Measurements from ENCODE around the gene STPG3.

Gene STPG3

DNA sequence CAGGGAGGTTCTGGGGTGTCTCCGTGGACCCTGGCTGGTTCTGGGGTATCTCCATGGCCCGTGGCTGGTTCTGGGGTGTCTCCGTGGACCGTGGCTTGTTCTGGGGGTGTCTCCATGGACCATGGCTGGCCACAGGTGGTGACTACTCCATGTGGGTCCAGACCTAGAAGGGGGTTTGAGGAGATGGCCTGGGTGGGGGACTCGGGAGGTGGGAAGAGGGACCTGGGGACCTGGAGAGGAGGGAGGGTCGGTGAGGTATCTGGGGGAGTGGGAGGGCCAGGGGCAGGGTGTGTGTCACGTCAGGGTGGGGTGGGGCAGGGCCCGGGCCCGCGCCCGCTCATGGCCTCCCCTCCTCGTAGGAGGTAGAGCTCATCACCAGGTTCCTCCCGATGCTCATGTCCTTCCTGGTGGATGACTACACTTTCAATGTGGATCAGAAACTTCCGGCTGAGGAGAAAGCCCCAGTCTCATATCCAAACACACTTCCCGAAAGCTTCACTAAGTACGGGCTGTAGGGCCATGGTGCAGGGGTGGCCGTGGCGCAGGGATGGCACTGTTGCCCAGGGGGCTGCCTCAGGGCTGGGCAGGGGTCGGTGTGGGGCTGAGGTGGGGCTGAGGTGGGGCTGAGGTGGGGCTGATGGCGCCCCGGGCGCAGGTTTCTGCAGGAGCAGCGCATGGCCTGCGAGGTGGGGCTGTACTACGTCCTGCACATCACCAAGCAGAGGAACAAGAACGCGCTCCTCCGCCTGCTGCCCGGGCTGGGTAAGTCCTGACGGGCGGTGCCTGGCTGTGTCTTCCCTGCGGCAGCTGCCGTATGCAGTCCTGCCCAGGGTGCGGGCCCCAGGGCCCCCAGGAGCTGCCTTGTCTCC, 15.7 kb downstream of the STPG3 start:
- no peak for DNase-seq (ENCODE audit: low read depth)

DNA sequence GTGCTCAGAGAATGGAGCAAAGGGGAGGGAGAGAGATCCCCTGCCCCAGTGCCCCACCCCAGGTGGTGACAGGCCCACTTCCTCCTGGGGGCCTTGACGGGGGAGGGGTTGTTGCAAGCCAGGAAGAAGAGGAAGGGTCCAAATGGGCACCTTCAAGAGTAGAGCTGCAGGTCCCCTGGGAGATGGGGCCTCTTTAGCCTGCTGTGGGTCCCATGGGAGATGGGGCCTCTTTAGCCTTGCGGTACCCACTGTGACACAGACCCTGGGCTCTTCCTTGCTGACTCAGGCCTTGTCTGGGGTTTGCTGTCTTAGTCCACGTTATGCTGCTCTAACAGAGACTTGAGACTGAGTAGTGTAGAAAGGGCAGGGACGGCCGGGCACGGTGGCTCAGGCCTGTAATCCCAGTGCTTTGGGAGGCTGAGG, 16.9 kb downstream of the STPG3 start:
- DNase-seq (ENCODE audit: low read depth): no peak

DNA sequence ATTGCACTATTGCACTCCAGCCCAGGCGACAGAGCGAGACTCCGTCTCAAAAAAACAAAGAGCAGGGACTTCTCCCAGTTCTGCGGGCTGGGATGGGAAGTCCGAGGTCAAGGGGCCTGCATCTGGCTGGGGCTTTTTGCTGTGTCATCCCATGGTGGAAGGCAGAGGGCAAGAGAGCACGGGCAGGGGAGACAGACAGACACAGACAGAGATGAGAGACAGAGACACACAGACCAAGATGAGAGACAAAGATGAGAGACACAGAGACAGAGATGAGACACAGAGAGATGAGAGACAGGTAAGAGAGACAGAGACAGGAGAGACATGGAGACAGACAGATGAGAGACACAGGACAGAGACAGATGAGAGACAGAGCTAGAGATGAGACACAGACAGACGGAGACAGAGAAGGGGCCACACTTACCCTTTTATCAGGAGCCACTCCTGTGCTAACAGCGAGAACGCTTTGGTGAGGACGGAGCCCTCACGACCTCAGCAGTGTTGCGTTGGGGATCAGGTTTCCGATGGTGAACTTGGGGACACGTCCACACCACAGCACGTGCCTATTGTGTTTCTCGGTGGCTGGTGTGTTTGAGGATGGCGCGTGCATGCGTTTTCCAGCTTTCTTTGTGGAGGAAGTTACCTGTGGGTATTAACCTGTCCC, 17.6 kb downstream of the STPG3 start:
- no peak for DNase-seq (ENCODE audit: low read depth)

DNA sequence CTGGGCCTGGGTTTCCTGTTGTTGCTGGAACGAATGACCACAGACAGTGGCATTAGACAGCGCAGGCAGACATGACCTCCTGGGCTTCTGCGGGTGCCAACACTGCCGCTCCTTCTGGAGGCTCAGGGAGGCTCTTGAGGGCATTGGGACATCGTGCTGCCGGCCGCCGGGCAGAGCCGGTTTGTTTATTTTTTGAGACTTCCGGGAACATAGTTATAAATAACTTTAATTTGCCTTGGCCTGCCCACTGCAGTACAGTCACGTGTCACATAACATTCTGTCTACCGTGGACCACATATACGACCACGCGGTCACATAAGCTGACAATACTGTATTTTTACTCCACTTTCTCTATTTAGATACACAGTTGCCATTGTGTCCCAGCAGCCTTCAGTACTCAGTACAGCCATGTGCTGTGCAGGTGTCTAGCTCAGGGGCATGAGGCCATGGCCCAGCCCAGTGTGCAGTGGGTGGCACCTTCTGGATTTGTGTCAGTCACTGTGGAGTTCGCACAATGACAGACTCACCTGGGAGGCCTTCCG, 18.2 kb downstream of the STPG3 start:
- no peak for DNase-seq (ENCODE audit: low read depth)

DNA sequence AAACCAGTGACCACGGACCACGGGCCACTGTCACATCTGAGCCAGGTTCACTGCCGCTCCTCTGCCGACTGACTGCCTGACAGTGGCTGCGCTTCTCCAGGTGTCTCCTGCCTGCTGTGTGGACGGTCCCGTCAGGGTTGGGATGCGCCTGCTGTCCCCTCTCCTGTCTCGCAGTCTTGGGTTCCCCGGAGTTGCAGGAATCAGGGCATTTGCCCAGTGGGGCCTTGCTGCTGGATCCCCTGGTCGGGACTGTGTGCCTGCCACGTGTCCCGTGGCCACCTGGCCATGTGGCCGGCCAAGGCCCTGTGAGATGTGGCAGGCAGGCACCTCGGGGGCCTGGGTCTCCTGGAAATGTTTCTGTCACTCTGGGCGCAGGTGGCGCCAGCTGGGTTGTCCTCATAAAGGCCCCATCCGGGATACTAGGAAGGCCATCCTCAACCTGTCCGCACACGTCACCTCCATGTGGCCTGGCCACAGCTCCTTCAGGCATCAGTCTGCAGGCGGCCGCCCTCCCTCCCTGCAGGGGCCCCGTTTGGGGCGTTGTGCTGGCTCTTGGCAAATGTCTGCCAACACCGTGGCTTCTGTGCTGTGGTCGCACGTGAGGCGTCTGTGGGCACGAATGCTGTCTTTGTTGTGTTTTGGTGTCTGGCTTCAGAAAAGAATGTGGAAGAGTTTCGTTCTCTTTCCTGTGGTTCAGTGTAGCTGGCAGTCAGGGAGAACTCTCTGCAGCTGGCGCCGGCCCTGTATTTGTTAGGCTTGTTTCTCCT, 20.0 kb downstream of the STPG3 start:
- no peak for DNase-seq (ENCODE audit: low read depth)

DNA sequence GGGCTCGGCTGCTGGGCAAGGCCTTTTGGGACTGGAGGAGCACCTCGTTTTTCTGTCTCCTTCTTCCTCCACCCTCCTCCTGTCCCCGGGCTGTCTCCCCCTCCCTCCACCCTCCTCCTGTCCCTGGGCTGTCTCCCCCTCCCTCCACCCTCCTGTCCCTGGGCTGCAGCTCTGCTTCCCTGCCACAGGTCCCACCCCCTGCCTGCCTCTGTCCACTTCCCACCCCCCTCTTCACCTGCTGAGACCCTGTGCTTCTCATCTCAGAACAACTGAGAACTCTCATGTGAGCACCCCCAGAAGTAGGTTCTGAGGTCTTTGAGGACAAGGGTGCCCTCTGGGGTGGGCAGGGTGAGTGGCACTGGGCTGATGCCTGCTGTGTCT, 20.6 kb downstream of the STPG3 start:
- no peak for DNase-seq (ENCODE audit: low read depth)

DNA sequence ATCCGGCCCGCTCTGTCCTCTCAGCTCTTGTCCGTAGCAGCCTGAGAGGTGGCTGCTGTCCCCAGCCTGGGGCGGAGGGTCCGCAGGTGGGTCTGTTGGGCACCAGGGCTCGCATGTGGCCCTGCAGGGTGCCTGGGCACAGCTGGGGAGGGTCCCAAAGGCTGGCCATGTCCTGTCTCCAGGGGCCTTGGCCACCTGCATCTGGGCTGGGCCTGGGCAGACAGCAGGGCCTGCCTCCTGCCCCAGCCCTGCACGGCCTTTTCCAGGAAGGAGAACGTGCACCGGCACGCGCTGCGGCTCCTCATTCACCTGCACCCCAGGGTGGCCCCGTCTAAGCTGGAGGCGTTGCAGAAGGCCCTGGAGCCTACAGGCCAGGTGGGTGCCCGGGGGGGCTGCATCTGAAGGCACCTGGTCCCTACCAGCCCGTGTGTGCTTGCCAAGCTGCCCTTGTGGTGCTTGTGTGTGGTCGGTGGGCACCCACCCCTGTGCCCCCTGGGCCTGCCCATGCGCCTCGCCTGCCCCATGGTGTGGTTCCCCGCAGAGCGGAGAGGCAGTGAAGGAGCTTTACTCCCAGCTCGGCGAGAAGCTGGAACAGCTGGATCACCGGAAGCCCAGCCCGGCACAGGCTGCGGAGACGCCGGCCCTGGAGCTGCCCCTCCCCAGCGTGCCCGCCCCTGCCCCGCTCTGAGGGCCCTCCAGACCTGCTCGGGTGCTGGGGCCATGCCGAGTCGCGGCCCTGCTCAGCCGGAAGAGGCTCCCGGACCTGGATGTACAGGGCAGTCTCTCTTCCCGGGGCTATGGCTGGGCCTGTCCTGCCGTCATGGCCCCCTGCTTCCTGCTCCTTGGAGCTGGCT, 21.4 kb downstream of the STPG3 start:
- DNase-seq (ENCODE audit: low read depth): no peak

DNA sequence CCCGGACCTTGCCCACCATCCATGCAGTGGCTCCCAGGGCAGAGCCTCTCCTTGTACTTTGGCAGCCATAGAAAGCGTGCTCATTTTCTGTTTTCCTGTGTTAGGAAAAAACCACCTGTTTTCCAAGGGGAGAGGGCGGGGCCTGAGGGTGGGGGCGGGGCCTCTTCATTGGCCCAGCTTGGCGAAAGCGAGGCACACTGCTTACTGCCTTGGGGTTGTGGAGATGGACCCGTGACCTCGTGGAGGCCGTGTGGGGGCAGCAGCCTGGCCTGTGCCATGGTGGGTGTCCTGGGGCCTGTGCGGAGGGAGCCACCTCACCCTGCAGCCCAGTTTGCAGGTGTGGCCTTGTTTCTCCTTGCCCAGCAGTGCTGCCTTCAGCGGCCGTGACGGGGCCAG, 22.0 kb downstream of the STPG3 start:
- no peak for DNase-seq (ENCODE audit: low read depth)

DNA sequence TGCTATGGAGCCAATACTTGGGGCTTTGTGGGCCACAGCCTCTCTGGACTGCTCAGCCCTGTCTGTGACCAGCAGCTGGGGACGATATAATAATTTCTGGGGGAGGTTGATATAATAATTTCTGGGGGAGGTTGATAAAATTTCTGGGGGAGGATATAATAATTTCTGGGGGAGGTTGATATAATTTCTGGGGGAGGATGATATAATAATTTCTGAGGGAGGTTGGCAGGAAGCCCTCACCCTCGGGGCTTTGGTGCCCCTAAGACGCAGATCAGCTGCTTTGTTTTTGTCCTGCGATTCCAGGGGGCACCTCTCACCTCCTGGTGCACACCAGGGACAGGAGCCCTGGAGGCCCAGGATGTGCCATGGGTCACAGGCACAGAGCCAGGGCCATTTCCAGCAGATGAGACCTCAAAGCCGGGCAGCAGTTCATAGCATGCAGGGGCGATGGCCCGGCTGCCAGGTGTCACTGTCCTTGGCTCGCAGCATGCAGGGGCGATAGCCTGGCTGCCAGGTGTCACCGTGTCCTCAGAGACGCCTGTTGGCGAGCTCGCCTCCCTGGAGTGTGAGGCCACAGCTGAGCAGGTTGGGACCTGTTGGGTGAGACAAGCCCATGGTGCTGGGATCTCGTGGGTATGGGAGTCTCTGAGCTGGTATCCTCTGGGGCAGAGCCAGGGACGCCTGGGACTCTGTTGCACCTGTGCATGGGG, 22.7 kb downstream of the STPG3 start:
- no peak for DNase-seq (ENCODE audit: low read depth)

DNA sequence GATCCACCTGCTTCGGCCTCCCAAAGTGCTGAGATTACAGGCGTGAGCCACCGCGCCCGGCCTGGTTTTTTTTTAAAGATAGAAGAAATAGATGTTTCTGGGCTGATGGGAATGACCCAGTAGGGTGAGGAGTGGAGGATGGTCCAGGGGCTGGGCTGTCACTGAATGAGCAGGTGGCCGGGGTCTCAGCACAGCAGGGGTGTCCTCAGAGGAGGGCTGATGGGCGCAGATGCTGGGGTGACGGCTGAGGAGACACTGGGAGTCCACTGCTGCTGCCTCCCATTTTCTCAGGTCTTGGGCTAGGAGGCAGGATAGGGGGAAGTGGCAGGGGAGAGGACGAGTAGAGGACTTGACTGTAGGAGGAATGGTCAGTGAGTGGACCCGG, 24.1 kb downstream of the STPG3 start:
- DNase-seq (ENCODE audit: low read depth): no peak

DNA sequence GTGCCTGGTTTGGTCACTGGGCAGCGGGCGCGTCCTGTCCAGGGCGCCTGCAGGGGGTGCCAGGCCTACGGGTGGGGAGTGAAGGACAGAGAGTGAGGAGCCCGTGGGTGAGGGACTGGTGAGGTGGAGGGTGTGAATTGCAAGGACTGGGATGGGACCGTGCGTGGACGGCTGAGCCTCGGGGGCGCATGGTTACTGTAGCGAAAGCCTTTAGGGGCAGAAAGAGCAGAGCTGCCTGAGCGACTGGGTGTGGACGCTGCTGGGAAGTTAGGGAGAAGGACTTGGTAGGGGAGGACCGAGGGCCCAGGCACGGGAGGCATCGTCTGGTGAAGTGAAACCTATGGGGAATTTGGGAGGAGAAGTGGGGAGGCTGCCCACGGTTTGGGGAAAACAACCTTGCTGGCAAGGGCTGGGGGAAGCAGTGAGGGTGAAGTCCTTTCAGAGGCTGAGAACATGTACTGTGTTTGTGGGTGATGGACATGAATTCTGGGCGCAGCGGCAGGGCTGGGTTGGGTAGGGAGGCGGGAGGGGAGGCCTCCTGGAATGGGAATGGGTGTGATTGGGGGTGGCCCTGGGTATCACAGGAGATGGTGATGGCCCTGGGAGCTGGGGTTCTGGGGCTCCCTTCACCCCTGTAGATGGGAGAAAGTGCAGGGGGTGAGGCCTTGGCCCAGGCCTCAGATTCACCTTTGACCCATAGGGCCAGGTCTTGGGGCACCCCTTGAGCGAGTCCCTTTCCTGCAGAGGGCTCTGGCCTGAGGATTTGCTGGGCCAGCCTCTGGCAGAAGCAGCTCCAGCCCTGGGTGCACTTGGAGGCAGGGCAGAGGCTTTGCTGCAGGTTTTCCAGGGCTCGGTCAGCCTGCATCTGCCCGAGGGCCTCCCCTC, 24.7 kb downstream of the STPG3 start:
- no peak for DNase-seq (ENCODE audit: low read depth)

DNA sequence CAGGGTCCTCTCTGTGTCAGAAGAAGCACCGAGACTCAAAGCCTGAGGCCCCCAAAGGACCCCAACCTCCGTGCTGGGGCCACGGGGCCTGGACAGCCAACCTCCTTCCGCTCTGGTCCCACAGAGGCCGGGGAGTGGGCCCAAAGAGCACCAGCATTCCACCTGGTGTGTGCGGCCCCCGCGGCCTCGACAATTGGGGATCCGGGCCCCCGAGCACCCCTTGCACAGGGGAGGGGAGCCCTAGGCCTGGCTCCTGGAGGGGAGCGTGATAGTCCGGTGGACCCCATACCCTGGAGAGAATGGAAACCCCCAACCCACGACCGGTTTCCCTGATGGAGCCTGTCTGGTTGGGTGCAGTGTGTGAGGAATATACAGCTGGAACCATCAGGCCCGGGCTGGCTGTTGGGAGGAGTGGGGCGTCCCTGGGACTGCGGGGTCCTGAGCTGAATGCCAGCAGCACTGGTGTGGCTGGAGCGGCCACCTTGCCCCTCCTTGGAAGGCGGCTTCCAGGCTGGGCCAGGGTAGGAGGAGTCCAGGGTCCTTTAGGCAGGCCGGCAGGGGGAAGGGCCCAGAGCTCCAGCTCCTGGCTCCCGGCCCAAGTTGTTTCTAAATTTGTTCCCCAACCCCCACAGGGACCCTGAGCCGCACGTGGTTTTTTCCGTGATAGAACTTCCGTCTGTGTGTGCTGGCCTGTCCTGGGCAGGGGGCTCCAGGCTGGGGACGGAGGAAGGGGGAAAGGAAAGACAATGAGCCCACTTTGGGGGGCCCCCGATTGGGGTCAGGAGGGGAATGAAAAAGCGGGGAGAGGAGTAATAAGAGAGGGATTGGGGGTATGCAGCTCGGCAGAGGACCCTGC, 25.6 kb downstream of the STPG3 start:
- no peak for DNase-seq (ENCODE audit: low read depth)

DNA sequence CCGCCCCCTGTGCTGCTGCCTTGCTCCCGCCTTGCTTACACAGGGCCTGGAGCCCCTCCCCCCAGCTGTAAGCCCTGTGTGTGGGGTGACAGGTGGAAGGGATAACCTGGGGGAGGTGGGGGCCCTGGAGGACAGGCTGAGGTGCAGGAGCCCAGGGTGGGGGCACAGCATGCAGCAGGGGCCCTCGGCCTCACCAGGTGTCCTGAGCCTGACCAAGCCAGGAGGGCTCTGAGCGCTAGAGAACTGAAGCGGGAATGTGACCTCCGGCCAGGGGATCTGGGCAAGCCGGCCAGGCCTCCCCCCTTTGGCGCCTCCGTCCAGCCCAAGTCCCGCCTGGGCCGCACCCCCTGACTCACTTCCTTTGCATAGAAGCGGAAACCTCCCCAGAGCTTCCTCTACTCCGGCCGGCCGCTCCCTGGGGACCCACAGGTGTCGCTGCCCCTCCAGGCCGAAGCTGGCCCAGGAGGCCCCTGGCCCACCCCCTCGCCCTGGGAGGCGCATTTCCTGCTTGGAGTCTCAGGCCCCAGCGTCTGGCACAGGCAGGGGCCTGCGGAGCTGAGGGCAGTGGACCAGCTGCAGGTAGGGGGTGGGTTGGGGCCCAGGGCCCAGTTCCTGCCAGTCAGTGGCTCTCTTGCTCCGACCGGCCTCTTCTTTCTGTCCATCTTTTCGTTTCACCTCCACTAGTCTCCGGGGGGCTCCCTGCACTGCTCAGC, 26.4 kb downstream of the STPG3 start, which contains the start of gene TOR4A:
TSS of gene TOR4A (plus strand) at position 398 of the 713 bp plus-strand sequence. CDS start 964 bp downstream, outside the sequence.
- no peak for DNase-seq (ENCODE audit: low read depth)

DNA sequence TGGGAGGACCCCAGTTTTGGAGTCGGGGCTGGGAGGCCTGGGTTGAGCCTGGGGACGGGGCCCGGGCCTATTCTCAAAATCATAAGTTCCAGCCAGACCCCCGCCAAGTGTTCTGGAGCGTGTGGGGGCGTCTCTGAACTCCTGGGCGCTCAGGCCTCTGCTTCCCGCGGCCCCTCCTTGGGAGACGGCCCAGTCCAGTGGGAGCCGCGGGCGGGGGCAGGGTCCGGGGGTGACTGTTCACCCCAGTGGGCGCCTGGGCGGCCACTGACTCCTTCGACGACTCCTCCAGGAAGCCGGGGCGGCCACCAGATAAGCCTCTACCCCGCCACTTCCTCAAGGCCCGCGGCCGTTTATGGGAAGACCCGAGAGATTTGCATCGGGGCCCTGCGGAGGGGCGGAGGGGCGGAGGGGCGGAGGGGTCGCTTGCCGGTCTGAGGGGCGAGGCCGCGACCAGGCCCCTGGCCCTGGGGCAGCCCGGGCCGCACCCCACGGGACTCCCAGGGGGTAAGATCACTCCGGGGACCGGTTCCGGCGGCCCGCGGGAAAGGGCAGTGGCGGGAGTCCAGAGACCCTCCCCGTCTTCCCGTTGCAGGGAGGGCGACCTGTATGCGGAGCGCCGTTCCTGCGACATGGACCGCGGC, 27.1 kb downstream of the STPG3 start:
- no peak for DNase-seq (ENCODE audit: low read depth)

DNA sequence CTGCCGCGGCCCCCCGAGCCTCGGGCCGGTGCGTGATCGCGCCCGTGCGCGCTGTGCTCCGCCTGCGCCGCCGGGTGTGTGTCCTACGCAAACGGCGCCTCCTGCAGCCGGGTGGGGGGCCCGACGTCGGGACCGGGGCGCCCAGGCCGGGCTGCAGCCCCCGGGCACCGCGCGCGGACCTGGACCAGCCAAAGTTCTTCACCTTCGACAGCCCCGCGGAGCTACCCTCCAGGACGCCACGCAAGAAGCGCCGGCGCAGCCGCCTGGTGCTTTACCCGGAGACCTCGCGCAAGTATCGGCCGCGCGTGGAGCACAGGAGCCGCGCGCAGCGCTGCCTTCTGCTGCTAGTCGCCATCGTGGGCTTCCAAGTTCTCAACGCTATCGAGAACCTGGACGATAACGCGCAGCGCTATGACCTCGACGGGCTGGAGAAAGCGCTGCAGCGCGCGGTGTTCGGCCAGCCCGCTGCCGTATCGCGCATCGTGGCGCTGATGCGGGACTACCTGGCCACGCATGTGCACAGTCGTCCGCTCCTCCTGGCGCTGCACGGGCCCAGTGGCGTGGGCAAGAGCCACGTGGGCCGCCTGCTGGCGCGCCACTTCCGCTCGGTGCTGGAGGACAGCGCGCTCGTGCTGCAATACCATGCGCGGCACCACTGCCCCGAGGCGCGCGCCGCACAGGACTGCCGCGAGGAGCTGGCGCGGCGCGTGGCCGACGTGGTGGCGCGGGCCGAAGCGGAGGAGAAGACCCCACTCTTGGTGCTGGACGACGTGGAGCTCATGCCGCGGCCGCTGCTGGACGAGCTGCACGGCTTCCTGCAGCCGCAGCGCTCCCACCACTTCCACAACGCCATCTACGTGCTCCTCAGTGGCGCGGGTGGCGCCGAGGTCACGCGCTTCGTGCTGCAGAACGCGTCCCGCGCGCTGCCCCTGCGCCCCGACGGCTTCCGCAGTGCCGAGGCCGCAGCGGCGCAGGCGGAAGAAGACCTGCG, 27.9 kb downstream of the STPG3 start:
- DNase-seq (ENCODE audit: low read depth): no peak

DNA sequence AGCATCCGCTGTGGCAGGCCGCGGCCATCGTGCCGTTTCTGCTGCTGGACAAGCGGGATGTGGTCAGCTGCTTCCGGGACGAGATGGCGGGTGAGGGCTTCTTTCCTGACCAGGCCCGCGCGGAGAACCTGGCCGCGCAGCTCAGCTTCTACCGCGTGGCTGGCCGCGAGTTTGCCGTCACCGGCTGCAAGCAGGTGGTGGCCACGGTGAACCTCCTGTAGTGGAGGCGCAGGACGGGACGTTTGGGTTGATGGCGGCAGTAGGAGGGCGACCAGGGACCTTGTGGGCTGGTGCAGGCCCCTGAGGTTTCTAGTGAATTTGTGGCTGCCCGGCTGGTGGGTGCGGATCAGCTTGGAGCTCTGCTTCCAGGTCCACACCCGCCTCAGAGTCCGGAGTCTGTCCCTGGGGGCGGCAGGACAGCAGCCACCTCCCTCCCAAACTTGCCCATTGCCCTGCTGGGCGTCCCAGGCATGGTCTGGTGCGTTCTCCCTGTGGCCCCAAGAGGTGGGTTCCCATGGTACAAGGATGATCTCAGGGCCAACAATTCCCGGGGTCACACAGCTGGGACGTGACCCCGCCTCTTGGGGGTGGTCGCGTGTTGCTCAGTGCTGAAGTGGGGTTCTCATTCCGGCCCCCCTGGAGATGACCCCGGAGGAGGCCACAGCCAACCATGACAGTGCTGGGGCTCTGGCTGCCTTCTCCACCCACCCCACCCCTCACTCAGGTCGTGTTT, 28.8 kb downstream of the STPG3 start:
- DNase-seq (ENCODE audit: low read depth): no peak
